ENCODE results near the gene KAZN. TPM values are rescaled to one million over a fixed set of nuclear protein-coding genes. Genes with fewer than 3 reads are reported as not detected.
A peak's percentile ranks its signal among the peaks of the same experiment; 100 is the strongest.

KAZN gene
- total and polyA plus RNA-seq, 2 donors (not counting 1 experiment from before 2014, with no cell fraction given), result 3.4 to 5.0 TPM

- H3K4me1 ChIP-seq (ENCODE audit: control insufficient read depth, extremely low read depth, insufficient read depth, low read length), result no peaks in the 10 kb centered on the region
- no peak overlapping the region for H3K27ac ChIP-seq (ENCODE audit: insufficient read depth, low read length)
- TF ChIP-seq CTCF (conservative IDR thresholded peaks at IDR 0.05 in 1 of 2, IDR thresholded peaks at IDR 0.05 in 1 of 2; ENCODE audit: low read depth in 1 of 2, low read length in 2 of 2) (no peak), EZH2 (IDR thresholded peaks at IDR 0.05; ENCODE audit: low read length, missing control alignments) (no peak)
- H3K9me3 ChIP-seq (ENCODE audit: control insufficient read depth, insufficient read depth, low read depth, low read length), result no peaks in the 10 kb centered on the region
- no peak overlapping the region for H3K4me2 ChIP-seq (ENCODE audit: extremely low read depth, insufficient read depth, low read length)
- no peaks in the 10 kb centered on the region for H3K36me3 ChIP-seq (ENCODE audit: control insufficient read depth, insufficient read depth, low read length)
- no peaks in the 10 kb centered on the region for H4K20me1 ChIP-seq (ENCODE audit: control insufficient read depth, extremely low read depth, insufficient read depth, low read length)
- no peak overlapping the region for H3K4me3 ChIP-seq (replicated peaks in 1 of 4; ENCODE audit: control extremely low read depth in 1 of 4, insufficient read depth in 1 of 4, low read depth in 3 of 4, low read length in 4 of 4)
- no peaks in the 10 kb centered on the region for H3K79me2 ChIP-seq (ENCODE audit: control insufficient read depth, insufficient read depth, low read length)
- peaks cover 2% of the 10 kb centered on the region for H3K27me3 ChIP-seq (ENCODE audit: control insufficient read depth, insufficient read depth, low read length)
- no peak overlapping the region for H3K9ac ChIP-seq (ENCODE audit: insufficient read depth, low read length)
- no peak overlapping the region for H2AFZ ChIP-seq (ENCODE audit: low read length)
- no peak for DNase-seq (ENCODE audit: low read depth in 2 of 2)
Observed at GRCh38 chr1:15125101-15125745, 526.7 kb downstream of the KAZN start.

DNA sequence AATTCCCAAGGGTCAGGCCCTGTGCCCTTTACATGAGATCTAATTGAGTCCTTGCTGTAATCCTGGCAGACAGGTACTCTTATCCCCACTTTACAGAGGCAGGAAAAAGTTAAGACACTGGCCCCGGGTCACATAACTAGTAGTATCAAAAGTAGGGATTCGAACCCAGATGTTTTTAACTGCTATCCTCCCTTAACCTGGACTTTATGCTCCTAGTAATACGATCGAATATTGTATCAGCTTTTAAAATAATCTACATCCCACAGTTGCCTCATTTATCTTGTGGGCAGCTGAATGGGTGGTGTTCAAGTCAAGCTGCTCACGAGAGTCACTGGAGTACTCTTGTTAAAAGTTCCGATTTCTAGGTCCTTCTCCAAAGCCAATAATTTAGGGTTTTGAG is 529.6 kb downstream of the KAZN start:
- no peak overlapping the region for H3K9ac ChIP-seq (ENCODE audit: insufficient read depth, low read length)
- H3K27ac ChIP-seq (ENCODE audit: insufficient read depth, low read length), result no peak overlapping the region
- H3K4me2 ChIP-seq (ENCODE audit: extremely low read depth, insufficient read depth, low read length), result no peak overlapping the region
- H3K27me3 ChIP-seq (ENCODE audit: control insufficient read depth, insufficient read depth, low read length), result no peaks in the 10 kb centered on the region
- no peak overlapping the region for H3K4me3 ChIP-seq (replicated peaks in 1 of 4; ENCODE audit: control extremely low read depth in 1 of 4, insufficient read depth in 1 of 4, low read depth in 3 of 4, low read length in 4 of 4)
- no peak overlapping the region for H2AFZ ChIP-seq (ENCODE audit: low read length)
- no peak for TF ChIP-seq EZH2 (IDR thresholded peaks at IDR 0.05; ENCODE audit: low read length, missing control alignments)
- no peaks in the 10 kb centered on the region for H3K79me2 ChIP-seq (ENCODE audit: control insufficient read depth, insufficient read depth, low read length)
- H3K36me3 ChIP-seq (ENCODE audit: control insufficient read depth, insufficient read depth, low read length), result no peaks in the 10 kb centered on the region
- H3K4me1 ChIP-seq (ENCODE audit: control insufficient read depth, extremely low read depth, insufficient read depth, low read length), result no peaks in the 10 kb centered on the region
- no peak for DNase-seq (ENCODE audit: low read depth in 2 of 2)
- H3K9me3 ChIP-seq (ENCODE audit: control insufficient read depth, insufficient read depth, low read depth, low read length), result no peaks in the 10 kb centered on the region
- H4K20me1 ChIP-seq (ENCODE audit: control insufficient read depth, extremely low read depth, insufficient read depth, low read length), result no peaks in the 10 kb centered on the region

DNA sequence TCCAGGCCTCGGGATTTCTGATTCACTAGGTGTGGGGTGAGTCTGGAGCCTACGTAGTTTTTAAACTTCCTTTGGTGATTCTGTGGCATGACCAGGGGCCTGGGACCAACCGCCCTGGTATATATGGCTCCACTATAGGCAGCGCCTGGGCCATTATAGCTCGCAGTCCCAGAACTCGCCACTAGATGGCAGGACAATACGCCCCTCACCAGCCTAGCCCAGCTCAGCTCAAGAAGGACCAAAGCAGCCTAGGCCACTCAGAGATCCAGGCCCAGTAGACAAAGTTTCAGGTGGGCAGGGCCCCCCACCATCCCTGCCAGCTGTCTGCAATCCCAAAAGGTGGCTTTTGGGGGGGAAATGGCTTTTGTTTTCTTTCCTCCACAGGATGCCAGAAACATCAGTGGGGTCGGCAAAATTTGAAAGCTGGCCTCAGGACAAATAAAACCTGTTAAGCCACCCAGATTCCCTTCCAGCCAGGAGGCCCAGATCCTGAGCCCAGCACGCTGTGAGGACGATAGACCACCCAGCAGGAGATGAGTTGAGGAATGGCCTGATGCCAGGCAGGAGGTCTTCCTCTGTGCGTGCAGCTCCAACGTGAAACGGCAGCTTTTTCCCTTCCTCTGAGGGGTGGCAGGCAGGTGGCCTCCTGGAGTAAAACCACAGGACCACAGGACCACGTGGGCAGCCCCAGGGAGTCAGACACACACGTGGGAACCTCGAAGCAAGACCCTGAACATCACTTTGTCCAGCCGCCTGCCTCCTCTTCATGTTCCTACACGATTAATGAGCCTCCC is 530.2 kb downstream of the KAZN start:
- H3K4me3 ChIP-seq (replicated peaks in 1 of 4; ENCODE audit: control extremely low read depth in 1 of 4, insufficient read depth in 1 of 4, low read depth in 3 of 4, low read length in 4 of 4), result no peak overlapping the region
- H3K4me2 ChIP-seq (ENCODE audit: extremely low read depth, insufficient read depth, low read length), result no peak overlapping the region
- H3K27me3 ChIP-seq (ENCODE audit: control insufficient read depth, insufficient read depth, low read length), result peaks cover 2% of the 10 kb centered on the region
- H3K27ac ChIP-seq (ENCODE audit: insufficient read depth, low read length), result no peak overlapping the region
- peak; percentile 36 to 65 for DNase-seq (ENCODE audit: low read depth in 2 of 2)
- H2AFZ ChIP-seq (ENCODE audit: low read length), result no peak overlapping the region
- no peaks in the 10 kb centered on the region for H4K20me1 ChIP-seq (ENCODE audit: control insufficient read depth, extremely low read depth, insufficient read depth, low read length)
- no peaks in the 10 kb centered on the region for H3K9me3 ChIP-seq (ENCODE audit: control insufficient read depth, insufficient read depth, low read depth, low read length)
- no peaks in the 10 kb centered on the region for H3K79me2 ChIP-seq (ENCODE audit: control insufficient read depth, insufficient read depth, low read length)
- TF ChIP-seq EZH2 (IDR thresholded peaks at IDR 0.05; ENCODE audit: low read length, missing control alignments) (no peak), CTCF (conservative IDR thresholded peaks at IDR 0.05 in 1 of 2, IDR thresholded peaks at IDR 0.05 in 1 of 2; ENCODE audit: low read depth in 1 of 2, low read length in 2 of 2) (peak; percentile 89 to 94)
- no peaks in the 10 kb centered on the region for H3K4me1 ChIP-seq (ENCODE audit: control insufficient read depth, extremely low read depth, insufficient read depth, low read length)
- H3K36me3 ChIP-seq (ENCODE audit: control insufficient read depth, insufficient read depth, low read length), result no peaks in the 10 kb centered on the region
- no peak overlapping the region for H3K9ac ChIP-seq (ENCODE audit: insufficient read depth, low read length)

Data from fibroblast of lung (primary cell).